GM23338 (cell line): ENCODE results near the gene RNF41.

ENCODE experiments used
- CREB1 ChIP-seq: fragments of 250-450 bp; sonication (Bioruptor Pico); IDR thresholded peaks from 2 replicates; pipeline ENCODE4 v1.5.0; 2020; ENCODE audit warnings: low read depth, mild to moderate bottlenecking, moderate library complexity
- CTCF ChIP-seq, 2 experiments: fragments of 200-600 bp in 1 of 2; sonication (generic) in 1 of 2; conservative IDR thresholded peaks; 2 replicates each; pipeline versions ENCODE4 v1.5.1 to v1.6.1; 2016 to 2017; ENCODE audit warnings: antibody characterized with exemption in 2 of 2, low read depth in 2 of 2, mild to moderate bottlenecking in 2 of 2, moderate library complexity in 1 of 2
- EZH2 ChIP-seq: fragments of 200-600 bp; sonication (generic); IDR thresholded peaks from one replicate; pipeline ENCODE4 v1.8.0; 2017; ENCODE audit warnings: antibody characterized with exemption, mild to moderate bottlenecking, low read depth; ENCODE audit not compliant: unreplicated experiment
- JUNB ChIP-seq: IDR thresholded peaks from one replicate; pipeline ENCODE4 v1.6.1; 2016; ENCODE audit warnings: antibody characterized with exemption; ENCODE audit not compliant: unreplicated experiment
- POLR2AphosphoS5 ChIP-seq: IDR thresholded peaks from 2 replicates; pipeline ENCODE4 v1.6.1; 2016; ENCODE audit warnings: antibody characterized with exemption, low read depth
- ZNF114 ChIP-seq: fragments of 250-450 bp; sonication (Bioruptor Pico); IDR thresholded peaks from 2 replicates; pipeline ENCODE4 v1.5.0; 2020; ENCODE audit warnings: mild to moderate bottlenecking, moderate library complexity
- TF ChIP-seq, protein P1 (sequence below): IDR thresholded peaks from one replicate; pipeline ENCODE4 v1.6.1; 2018; ENCODE audit warnings: antibody characterized with exemption; ENCODE audit not compliant: unreplicated experiment

- TF ChIP-seq CTCF (conservative IDR thresholded peaks at IDR 0.05; ENCODE audit: low read depth in 2 of 2), result no peak
- no peak for TF ChIP-seq ZNF114 (CRISPR knock-in tag)
- TF ChIP-seq, protein P1, sequence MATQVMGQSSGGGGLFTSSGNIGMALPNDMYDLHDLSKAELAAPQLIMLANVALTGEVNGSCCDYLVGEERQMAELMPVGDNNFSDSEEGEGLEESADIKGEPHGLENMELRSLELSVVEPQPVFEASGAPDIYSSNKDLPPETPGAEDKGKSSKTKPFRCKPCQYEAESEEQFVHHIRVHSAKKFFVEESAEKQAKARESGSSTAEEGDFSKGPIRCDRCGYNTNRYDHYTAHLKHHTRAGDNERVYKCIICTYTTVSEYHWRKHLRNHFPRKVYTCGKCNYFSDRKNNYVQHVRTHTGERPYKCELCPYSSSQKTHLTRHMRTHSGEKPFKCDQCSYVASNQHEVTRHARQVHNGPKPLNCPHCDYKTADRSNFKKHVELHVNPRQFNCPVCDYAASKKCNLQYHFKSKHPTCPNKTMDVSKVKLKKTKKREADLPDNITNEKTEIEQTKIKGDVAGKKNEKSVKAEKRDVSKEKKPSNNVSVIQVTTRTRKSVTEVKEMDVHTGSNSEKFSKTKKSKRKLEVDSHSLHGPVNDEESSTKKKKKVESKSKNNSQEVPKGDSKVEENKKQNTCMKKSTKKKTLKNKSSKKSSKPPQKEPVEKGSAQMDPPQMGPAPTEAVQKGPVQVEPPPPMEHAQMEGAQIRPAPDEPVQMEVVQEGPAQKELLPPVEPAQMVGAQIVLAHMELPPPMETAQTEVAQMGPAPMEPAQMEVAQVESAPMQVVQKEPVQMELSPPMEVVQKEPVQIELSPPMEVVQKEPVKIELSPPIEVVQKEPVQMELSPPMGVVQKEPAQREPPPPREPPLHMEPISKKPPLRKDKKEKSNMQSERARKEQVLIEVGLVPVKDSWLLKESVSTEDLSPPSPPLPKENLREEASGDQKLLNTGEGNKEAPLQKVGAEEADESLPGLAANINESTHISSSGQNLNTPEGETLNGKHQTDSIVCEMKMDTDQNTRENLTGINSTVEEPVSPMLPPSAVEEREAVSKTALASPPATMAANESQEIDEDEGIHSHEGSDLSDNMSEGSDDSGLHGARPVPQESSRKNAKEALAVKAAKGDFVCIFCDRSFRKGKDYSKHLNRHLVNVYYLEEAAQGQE, result no peak
- no peak for TF ChIP-seq EZH2
- no peak for TF ChIP-seq CREB1 (CRISPR knock-in tag)
- no peak for TF ChIP-seq JUNB
- no peak for TF ChIP-seq POLR2AphosphoS5
Observed at GRCh38 chr12:56234746-56235436, 13.2 kb upstream of the RNF41 start.
